Measurements from ENCODE around the gene WDR62.
A peak's percentile ranks its signal among the peaks of the same experiment; 100 is the strongest.
"Not testable (repeated sequence)": the region's sequence is repeated elsewhere in the genome, so short reads cannot be mapped to it uniquely, and the experiment has no call there.

Gene WDR62

DNA sequence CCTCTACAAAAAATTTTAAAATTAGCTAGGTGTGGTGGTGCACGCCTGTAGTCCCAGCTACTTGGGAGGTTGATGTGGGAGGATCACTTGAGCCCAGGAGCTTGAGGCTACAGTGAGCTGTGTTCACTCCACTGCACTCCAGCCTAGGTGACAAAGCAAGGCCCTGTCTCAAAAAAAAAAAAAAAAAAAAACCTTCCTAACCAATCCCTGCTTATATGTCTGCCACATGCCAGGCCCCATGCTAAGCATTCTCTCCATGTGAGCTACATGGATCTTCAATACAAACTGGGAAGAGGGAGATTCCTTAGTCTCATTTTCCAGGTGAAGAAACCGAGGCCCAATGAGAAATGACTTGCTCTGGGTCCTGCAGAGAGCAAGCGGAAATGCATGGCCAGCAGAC is 54.0 kb downstream of the WDR62 start:
- DNase-seq (ENCODE audit: low spot score) = no peak

DNA sequence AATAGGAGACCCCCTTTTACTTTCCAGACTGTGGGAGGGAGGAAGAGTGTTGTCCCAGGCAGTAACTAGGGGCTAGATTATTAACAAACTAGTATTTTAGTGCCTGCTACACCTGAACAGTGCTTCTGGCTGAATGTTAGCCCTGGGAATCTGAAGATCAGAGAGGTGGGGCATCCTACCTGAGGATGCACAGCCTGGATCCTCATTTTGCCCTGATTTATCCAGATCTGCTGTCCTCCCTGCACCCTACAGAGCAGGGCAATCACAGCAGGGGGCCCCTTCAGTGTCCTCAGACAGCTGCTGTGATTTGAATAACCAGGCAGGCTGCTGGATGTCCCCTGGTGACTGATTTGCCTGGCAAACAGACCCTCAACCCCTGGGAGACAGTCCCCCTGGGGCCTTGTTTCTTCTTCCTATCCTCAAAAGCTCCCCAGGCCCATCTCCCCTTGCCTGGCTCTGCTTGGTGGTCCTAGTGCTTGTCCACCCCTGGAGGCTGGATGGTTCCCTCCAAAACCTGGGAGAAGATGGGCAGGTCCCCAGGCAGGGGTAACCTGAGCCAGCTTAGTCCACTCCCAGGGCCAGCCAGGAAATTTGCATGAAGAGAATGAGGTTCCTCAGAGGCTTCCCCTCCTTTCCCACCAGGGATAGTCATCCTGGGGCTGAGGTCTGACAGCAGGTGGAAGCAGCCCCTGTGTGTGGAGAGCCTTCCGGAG is 55.9 kb downstream of the WDR62 start, which contains the start of gene OVOL3:
Gene OVOL3, plus strand, starts transcription at position 657 of the 713 bp plus-strand sequence. CDS start 60 bp downstream, outside the sequence.
- DNase-seq (ENCODE audit: low spot score) = no peak

DNA sequence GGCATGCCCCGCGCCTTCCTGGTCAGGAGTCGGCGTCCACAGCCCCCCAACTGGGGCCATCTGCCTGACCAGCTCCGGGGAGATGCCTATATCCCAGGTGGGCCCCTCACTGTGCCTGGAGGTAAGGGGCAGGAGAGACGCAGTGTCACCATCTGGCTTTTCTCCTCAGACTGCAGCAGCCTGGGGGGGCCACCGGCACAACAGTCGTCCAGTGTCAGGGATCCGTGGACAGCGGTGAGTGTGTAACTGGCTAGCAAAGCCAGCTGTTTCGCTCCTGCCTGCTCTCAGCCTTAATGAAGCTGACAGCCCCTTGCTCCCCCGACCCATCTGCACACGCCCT is 56.5 kb downstream of the WDR62 start:
- no peak for DNase-seq (ENCODE audit: low spot score)

DNA sequence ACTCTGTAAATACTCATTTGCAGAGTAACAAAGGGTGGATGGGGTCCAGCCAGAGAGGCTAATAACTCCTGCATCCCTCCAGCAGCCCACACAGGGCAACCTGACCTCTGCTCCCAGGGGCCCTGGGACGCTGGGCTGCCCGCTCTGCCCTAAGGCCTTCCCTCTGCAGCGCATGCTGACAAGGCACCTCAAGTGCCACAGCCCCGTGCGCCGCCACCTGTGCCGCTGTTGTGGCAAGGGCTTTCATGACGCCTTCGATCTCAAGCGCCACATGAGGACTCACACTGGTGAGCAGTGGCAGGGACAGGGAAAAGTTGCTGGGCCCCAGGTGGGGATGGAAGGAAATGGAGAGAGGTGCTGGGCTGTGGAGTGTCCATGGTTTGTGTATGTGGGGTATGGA is 58.0 kb downstream of the WDR62 start:
- DNase-seq (ENCODE audit: low spot score) = no peak

DNA sequence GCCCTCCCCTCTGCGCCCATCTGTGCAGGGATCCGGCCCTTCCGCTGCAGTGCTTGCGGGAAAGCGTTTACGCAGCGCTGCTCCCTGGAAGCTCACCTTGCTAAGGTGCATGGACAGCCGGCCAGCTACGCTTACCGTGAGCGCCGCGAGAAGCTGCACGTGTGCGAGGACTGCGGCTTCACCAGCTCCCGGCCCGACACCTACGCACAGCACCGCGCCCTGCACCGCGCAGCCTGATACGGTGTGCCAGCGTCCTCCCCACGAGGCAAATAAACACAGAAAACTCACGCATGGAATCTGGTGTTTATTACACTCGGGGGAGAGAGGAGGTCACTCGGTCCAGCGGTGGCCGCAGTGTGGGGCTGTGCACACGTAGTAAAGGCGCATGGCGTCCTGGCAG is 58.7 kb downstream of the WDR62 start:
- DNase-seq (ENCODE audit: low spot score) = no peak

DNA sequence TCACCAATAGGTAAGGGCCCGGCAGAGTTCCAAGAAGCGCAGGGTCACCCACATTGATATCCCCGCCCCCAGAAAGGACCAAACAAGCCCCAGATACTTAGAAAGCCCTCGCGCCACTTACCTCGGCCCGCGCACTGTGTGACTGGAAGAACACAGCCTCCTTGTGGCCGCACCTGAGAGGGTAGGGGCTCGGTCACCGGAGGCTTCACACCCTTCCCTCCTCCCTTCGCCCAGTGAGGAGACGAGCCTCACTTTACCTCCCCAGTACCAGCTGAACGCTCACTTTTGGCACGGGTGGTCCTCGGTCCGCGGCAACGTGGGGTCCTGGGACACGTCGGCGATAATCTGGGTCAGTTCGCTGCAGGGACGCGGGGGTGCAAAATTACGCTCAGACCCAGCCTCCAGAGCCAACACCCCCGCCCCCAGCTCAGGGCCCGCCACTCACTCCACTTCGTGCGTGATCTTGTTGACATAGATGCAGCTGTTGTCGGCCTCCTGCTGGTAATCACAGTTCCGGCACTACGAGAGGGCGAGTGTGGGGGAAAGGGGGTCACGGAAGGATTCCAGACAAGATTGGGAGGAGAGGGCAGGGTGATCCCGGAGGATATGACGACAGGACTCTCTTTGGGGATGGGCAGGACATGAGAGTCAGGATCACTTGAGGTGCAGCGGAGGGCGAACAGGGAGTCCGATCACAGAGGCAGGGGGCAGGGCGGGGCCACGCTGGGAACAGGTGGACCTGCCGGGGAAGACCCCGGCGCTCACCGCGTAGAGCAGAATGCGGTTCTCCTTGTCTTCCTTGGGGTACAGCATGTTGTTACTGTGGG is 59.4 kb downstream of the WDR62 start:
- DNase-seq (ENCODE audit: low spot score) = peak; percentile 21

DNA sequence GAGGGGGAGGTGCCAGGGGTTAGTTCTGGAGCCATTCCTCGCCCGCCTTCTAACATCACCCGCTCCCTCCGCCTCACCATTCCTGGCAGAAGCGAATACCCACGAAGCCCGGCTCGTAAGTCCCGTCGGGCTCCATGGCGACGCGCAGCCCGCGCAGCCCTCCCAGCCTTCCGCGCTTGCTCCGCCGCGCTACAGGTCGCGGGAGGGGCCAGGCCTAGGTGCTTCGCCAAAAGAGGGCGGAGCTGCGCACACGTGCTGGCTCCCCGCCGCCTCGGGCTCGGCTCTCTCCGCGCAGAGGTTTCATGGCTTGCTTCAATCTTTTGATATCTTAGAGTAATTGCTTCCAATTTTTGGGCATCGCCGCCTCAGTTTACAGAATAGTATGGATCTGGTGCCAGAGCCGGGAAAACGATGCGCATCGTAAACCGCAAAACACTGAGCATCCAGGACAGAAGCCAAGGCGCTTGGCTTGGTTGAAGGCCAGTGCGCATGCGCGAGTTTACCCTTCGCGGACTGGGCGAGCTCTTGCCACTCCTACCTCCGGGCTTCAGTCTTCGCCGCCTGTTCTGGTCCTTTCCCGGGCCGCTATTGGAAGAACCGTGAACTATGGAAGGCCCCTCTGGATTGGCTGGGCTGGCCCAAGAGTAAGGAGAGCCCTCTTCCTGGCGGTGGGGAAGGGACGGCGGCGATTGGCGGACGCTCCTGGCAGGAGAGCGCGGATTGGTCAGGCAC is 60.2 kb downstream of the WDR62 start, which contains the start of gene POLR2I:
Gene POLR2I, minus strand, starts transcription at position 155 of the 732 bp plus-strand sequence. Its CDS starts 19 bp downstream, at position 136.
- peak; percentile 100 for DNase-seq (ENCODE audit: low spot score)

DNA sequence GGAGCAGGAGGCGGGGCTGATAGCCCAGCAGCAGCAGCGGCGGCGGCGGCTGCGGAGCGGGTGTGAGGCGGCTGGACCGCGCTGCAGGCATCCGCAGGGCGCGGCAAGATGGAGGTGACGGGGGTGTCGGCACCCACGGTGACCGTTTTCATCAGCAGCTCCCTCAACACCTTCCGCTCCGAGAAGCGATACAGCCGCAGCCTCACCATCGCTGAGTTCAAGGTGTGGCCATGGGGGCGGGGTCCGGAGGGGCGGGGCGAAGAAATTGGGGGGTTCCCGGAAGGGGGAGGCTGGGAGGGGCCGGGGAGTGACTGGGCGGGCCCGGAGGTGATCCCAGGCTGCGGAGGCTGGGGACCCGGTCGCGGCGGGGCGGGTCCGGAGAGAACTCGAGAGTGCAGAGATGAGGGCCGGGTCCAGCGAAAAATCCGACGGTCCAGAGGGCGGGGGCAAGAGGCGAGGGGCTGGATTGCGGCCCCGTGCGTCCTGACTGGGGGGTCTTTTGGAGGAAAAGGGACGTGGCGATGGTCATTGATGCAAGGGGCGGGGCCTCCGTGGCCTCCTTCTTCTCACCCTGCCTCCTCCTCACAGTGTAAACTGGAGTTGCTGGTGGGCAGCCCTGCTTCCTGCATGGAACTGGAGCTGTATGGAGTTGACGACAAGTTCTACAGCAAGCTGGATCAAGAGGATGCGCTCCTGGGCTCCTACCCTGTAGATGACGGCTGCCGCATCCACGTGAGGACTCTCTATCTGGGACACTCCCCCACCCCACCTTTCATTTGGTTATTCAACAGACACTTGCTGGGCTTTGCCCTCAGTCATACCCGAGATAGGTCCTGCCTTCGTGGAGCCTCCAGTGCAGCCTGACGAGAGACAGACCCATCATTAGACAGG is 61.0 kb downstream of the WDR62 start, which contains the start of gene TBCB:
Gene TBCB, plus strand, starts transcription at position 16 of the 891 bp plus-strand sequence. Its CDS starts 93 bp downstream, at position 109.
- DNase-seq (ENCODE audit: low spot score) = peak; percentile 45

DNA sequence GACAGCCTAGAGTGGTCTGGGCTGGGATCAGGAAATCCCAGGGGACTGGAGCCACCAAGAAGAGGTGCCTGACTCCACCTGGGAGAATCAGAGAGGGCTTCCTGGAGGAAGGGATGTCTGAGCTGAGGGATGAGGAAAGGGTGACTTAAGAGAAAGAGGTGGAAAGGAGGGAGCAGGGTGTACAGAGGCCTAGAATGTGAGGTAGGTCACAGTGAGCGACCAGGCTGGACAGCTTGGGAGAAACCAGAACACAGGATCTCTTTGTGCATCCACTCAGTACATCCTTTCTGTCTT is 61.6 kb downstream of the WDR62 start:
- DNase-seq (ENCODE audit: low spot score) = no peak

DNA sequence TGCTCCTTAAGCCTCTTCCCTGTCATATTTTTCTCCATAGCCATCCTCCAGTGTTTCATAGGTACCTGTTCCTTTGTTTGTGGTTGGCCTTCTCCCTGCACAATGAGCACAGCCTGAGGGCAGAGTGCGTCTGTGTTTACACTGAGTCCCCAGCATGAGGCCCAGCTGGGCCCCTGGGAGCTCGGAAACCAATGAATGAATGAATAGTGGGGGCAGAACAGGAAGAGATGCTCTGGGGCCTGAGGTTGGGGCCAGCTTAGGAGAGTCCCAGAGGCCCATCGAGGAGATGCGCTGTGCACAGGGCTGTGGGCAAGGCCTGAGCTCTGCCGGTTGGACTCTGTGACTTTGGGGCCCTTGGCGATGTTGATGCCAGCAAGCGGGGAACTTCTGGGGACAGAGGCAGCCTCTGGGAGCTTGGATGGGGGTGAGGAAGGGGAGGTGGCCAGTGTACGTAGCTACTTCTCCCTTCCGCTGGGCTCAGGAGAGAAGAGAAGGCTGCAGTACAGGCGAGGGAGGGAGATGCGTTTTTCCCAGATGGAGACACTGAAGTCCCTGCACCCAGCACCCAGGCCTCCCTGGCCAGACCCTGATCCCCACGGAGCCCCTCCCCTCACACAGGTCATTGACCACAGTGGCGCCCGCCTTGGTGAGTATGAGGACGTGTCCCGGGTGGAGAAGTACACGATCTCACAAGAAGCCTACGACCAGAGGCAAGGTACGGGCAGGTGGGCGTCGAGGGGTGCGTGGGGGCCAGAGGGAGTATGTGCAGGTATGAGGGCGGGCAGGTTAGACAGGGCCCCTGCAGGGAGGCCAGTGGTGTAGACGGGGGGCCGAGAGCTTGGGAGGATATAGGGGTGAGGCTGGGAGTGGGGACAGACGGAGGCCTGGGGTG is 65.6 kb downstream of the WDR62 start:
- DNase-seq (ENCODE audit: low spot score) = no peak

DNA sequence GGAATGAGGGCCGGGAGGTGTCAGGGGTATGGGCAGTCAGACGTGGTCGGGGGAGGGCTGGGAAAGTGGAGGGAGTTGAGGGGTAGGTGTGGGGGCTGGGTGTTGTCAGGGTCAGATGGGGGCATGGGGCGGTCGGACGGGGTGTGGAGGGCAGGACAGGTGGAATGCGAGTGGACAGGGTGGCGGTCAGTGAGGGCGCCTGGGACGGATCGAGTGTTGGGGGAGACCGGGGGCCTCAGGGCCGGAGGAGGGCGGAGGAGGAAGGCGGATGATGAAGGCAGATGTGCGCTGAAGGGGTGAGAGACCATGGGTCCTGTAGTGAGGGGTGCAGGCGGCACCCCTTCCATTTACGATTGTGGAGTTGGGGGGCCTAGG is 66.3 kb downstream of the WDR62 start:
- no peak for DNase-seq (ENCODE audit: low spot score)

DNA sequence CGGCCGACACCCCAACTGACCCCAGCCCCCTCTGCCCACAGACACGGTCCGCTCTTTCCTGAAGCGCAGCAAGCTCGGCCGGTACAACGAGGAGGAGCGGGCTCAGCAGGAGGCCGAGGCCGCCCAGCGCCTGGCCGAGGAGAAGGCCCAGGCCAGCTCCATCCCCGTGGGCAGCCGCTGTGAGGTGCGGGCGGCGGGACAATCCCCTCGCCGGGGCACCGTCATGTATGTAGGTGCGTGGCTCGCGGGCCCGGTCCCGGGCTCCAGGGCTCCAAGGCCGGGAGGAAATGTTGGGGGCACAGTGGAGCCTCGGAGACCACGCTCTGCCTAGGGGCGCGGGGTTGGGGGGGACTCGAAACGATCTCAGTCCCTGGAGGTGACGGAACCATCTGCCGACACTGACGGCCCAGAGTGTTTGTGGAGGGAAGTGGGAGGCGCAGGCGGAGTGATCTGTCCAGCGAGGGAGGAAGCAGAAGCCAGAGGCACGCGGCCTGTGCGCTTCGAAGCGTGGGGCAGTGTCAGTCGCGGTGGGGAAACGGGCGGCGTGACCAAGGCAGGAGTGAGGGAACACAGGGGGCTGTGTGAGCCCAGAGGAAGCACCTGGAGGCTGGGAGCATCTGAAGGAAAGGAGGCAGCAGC is 66.9 kb downstream of the WDR62 start:
- DNase-seq (ENCODE audit: low spot score) = no peak

DNA sequence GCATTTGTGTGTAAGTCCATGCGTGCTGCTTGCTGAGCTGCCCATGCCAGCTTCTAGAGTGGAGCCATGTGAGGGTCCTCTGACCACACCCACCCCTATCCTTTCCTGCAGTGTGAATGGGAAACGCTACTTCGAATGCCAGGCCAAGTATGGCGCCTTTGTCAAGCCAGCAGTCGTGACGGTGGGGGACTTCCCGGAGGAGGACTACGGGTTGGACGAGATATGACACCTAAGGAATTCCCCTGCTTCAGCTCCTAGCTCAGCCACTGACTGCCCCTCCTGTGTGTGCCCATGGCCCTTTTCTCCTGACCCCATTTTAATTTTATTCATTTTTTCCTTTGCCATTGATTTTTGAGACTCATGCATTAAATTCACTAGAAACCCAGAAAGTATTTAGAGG is 70.9 kb downstream of the WDR62 start:
- no peak for DNase-seq (ENCODE audit: low spot score)

DNA sequence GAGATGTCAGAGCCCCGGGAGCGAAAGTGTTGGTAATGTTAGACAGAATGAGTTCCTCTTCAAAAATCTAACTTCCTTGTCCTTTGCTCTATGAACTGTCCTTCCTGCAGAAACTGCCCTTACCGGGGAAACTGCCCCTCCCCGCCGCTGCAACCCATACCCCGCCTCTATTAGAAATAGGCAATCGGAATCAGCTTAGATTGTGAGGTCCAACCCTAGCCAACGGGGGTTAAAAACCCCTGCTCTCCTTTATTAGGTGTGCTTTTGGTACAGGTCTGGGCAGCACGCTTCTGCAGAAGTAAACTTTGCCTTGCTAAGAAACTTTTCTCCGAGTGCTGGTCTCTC is 73.7 kb downstream of the WDR62 start:
- no peak for DNase-seq (ENCODE audit: low spot score)

DNA sequence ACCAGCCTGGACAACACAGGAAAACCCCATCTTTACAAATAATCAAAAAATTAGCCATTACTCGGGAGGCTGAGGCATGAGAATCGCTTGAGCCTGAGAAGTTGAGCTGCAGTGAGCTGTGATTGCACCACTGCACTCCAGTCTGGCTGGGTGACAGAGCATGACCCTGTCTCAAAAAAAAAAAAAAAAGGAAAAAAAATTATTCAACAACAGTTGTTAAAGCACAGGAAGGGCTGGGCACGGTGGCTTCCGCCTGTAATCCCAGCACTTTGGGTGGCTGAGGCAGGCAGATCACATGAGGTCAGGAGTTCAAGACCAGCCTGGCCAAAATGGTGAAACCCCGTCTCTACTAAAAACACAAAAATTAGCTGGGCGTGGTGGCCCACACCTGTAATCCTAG is 76.5 kb downstream of the WDR62 start:
- DNase-seq (ENCODE audit: low spot score) = not testable (repeated sequence)

DNA sequence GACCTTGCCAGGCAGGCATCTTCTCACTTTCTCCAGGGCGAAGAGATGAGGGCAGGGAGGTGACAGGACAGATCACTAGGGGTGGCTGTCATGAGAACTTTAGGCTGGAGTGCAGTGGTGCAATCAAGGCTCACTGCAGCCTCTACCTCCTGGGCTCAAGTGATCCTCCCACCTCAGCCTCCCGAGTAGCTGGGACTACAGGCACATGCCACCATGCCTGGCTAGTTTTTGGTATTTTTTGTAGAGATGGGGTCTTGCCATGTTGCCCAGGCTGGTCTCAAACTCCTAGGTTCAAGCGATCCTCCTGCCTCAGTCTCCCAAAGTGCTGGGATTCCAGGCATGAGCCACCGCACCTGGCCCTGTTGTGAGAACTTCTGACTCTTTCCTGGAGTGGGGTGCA is 80.2 kb downstream of the WDR62 start:
- not testable (repeated sequence) for DNase-seq (ENCODE audit: low spot score)

DNA sequence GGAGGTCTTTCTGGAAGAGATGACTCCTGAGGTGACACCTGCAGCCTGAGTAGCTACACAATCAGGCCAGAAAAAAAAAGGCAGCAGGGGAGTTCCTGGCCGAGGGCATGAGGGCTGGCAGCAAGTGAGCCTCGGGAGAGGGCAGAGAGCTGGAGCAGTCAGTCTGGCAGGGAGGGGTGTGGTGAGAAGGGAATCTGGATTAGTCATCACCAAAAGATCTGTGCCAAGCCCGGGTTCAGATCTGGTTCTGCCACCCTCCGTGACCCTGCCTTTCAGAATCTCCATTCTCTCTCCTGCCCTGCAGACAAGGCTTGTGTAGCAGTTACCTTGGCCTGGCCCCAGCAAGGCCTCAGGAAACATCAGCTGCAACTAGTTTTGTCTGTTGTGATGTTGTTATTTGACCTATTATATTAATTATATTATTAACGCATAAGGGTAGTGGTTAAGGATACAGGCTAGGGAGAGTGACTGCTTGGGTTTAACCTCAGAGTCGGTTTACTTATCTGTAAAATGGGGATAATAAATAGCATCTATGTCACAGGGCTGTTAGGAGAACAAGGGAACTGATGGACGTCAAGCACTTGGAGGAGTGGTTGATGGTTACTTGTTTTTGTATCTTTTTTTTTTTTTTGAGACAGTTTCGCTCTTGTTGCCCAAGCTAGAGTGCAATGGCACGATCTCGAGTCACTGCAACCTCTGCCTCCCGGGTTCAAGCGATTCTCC is 82.4 kb downstream of the WDR62 start:
- no peak for DNase-seq (ENCODE audit: low spot score)

DNA sequence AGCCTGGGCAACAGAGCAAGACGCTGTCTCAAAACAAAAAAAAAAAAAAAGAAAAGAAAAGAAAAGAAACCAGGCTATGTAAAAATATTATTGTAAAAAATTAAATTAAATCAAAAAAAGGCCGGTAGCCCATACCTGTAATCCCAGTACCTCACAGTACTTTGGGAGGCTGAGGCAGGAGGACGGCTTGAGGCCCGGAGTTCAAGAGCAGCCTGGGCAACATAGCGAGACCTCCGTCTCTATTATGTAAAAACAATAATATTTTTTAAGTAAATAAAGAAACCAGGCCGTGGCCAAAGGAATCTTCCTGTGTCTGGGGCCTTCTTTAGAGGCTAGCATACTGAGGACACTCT is 84.4 kb downstream of the WDR62 start:
- no peak for DNase-seq (ENCODE audit: low spot score)
